Activated naive CD8-positive, alpha-beta T cell (primary cell): ENCODE data around the gene PARP11.

ENCODE experiments used
- H3K27ac Mint-ChIP-seq: one replicate; pipeline ENCODE4 v1.8.0; 2021; ENCODE audit warnings: mixed read lengths
- H3K27me3 Mint-ChIP-seq: one replicate; pipeline ENCODE4 v1.8.0; 2021; ENCODE audit warnings: mixed read lengths
- H3K36me3 Mint-ChIP-seq: one replicate; pipeline ENCODE4 v1.8.0; 2021; ENCODE audit warnings: mixed read lengths
- H3K4me1 Mint-ChIP-seq: one replicate; pipeline ENCODE4 v1.8.0; 2021; ENCODE audit warnings: low read depth, mixed read lengths
- H3K4me3 Mint-ChIP-seq: one replicate; pipeline ENCODE4 v1.8.0; 2021; ENCODE audit warnings: mild to moderate bottlenecking, mixed read lengths
- H3K9me3 Mint-ChIP-seq: one replicate; pipeline ENCODE4 v1.8.0; 2021; ENCODE audit warnings: low read depth, mixed read lengths

The PARP11 gene

GRCh38 chr12:3816266-3816665 lies 56.9 kb downstream of the PARP11 start:
- Mint-ChIP-seq H3K9me3 (no peaks in the 10 kb centered on the region), H3K4me1 (no peaks in the 10 kb centered on the region), H3K27me3 (no peaks in the 10 kb centered on the region), H3K4me3 (no peak overlapping the region), H3K36me3 (peaks cover 9% of the 10 kb centered on the region), H3K27ac (no peak overlapping the region)

GRCh38 chr12:3815094-3815766 lies 58.0 kb downstream of the PARP11 start:
- no peaks in the 10 kb centered on the region for H3K9me3 Mint-ChIP-seq
- no peak overlapping the region for H3K4me3 Mint-ChIP-seq
- peaks cover 11% of the 10 kb centered on the region for H3K36me3 Mint-ChIP-seq
- no peaks in the 10 kb centered on the region for H3K27me3 Mint-ChIP-seq
- no peak overlapping the region for H3K27ac Mint-ChIP-seq
- H3K4me1 Mint-ChIP-seq, result no peaks in the 10 kb centered on the region

- Mint-ChIP-seq H3K4me3 (no peak overlapping the region), H3K36me3 (peaks cover 11% of the 10 kb centered on the region), H3K27me3 (no peaks in the 10 kb centered on the region), H3K9me3 (no peaks in the 10 kb centered on the region), H3K4me1 (peaks cover 12% of the 10 kb centered on the region), H3K27ac (no peak overlapping the region)
Observed at GRCh38 chr12:3810540-3810939, 62.7 kb downstream of the PARP11 start.

GRCh38 chr12:3810016-3810370 lies 63.2 kb downstream of the PARP11 start:
- Mint-ChIP-seq H3K27me3 (no peaks in the 10 kb centered on the region), H3K4me1 (peaks cover 12% of the 10 kb centered on the region), H3K27ac (no peak overlapping the region), H3K4me3 (no peak overlapping the region), H3K36me3 (peaks cover 11% of the 10 kb centered on the region), H3K9me3 (no peaks in the 10 kb centered on the region)

GRCh38 chr12:3809357-3810015 lies 63.7 kb downstream of the PARP11 start:
- Mint-ChIP-seq H3K4me1 (peaks cover 12% of the 10 kb centered on the region), H3K27me3 (no peaks in the 10 kb centered on the region), H3K27ac (no peak overlapping the region), H3K36me3 (peaks cover 11% of the 10 kb centered on the region), H3K9me3 (no peaks in the 10 kb centered on the region), H3K4me3 (no peak overlapping the region)

GRCh38 chr12:3805077-3805476 lies 68.1 kb downstream of the PARP11 start:
- Mint-ChIP-seq H3K36me3 (no peaks in the 10 kb centered on the region), H3K9me3 (no peaks in the 10 kb centered on the region), H3K27ac (no peak overlapping the region)

GRCh38 chr12:3803865-3804472 lies 69.2 kb downstream of the PARP11 start:
- Mint-ChIP-seq H3K36me3 (no peaks in the 10 kb centered on the region), H3K9me3 (no peaks in the 10 kb centered on the region), H3K4me3 (no peak overlapping the region), H3K4me1 (peaks cover 5% of the 10 kb centered on the region), H3K27me3 (no peaks in the 10 kb centered on the region), H3K27ac (no peak overlapping the region)

More at GRCh38 chr12:3805077-3805476, 68.1 kb downstream of the PARP11 start:
- Mint-ChIP-seq H3K27me3 (no peaks in the 10 kb centered on the region), H3K4me3 (no peak overlapping the region), H3K4me1 (peaks cover 12% of the 10 kb centered on the region)

GRCh38 chr12:3802721-3803120 lies 70.5 kb downstream of the PARP11 start:
- peaks cover 1% of the 10 kb centered on the region for H3K36me3 Mint-ChIP-seq
- no peak overlapping the region for H3K27ac Mint-ChIP-seq
- H3K4me1 Mint-ChIP-seq, result peaks cover 2% of the 10 kb centered on the region
- H3K4me3 Mint-ChIP-seq, result no peak overlapping the region
- no peaks in the 10 kb centered on the region for H3K9me3 Mint-ChIP-seq
- H3K27me3 Mint-ChIP-seq, result no peaks in the 10 kb centered on the region

GRCh38 chr12:3797531-3798048 lies 75.6 kb downstream of the PARP11 start:
- no peaks in the 10 kb centered on the region for H3K27me3 Mint-ChIP-seq
- no peak overlapping the region for H3K4me3 Mint-ChIP-seq
- H3K9me3 Mint-ChIP-seq, result no peaks in the 10 kb centered on the region
- H3K4me1 Mint-ChIP-seq, result no peaks in the 10 kb centered on the region
- no peak overlapping the region for H3K27ac Mint-ChIP-seq
- H3K36me3 Mint-ChIP-seq, result peaks cover 9% of the 10 kb centered on the region

GRCh38 chr12:3795492-3796133 lies 77.6 kb downstream of the PARP11 start:
- Mint-ChIP-seq H3K36me3 (peaks cover 9% of the 10 kb centered on the region), H3K9me3 (no peaks in the 10 kb centered on the region), H3K27me3 (no peaks in the 10 kb centered on the region), H3K4me1 (no peaks in the 10 kb centered on the region), H3K27ac (no peak overlapping the region), H3K4me3 (no peak overlapping the region)

GRCh38 chr12:3795066-3795465 lies 78.1 kb downstream of the PARP11 start:
- H3K4me3 Mint-ChIP-seq, result no peak overlapping the region
- no peaks in the 10 kb centered on the region for H3K9me3 Mint-ChIP-seq
- no peak overlapping the region for H3K27ac Mint-ChIP-seq
- peaks cover 9% of the 10 kb centered on the region for H3K36me3 Mint-ChIP-seq
- no peaks in the 10 kb centered on the region for H3K4me1 Mint-ChIP-seq
- no peaks in the 10 kb centered on the region for H3K27me3 Mint-ChIP-seq

- no peak overlapping the region for H3K27ac Mint-ChIP-seq
- H3K9me3 Mint-ChIP-seq, result no peaks in the 10 kb centered on the region
- no peaks in the 10 kb centered on the region for H3K4me1 Mint-ChIP-seq
- H3K36me3 Mint-ChIP-seq, result peaks cover 13% of the 10 kb centered on the region
- no peak overlapping the region for H3K4me3 Mint-ChIP-seq
- H3K27me3 Mint-ChIP-seq, result no peaks in the 10 kb centered on the region
Observed at GRCh38 chr12:3792623-3793288, 80.4 kb downstream of the PARP11 start.

GRCh38 chr12:3791256-3791874 lies 81.8 kb downstream of the PARP11 start:
- peaks cover 14% of the 10 kb centered on the region for H3K36me3 Mint-ChIP-seq
- no peak overlapping the region for H3K4me3 Mint-ChIP-seq
- H3K27me3 Mint-ChIP-seq, result no peaks in the 10 kb centered on the region
- no peaks in the 10 kb centered on the region for H3K9me3 Mint-ChIP-seq
- no peak overlapping the region for H3K27ac Mint-ChIP-seq
- H3K4me1 Mint-ChIP-seq, result no peaks in the 10 kb centered on the region

GRCh38 chr12:3790642-3791041 lies 82.6 kb downstream of the PARP11 start:
- Mint-ChIP-seq H3K27ac (no peak overlapping the region), H3K4me3 (no peak overlapping the region), H3K36me3 (peaks cover 13% of the 10 kb centered on the region), H3K9me3 (no peaks in the 10 kb centered on the region), H3K4me1 (no peaks in the 10 kb centered on the region), H3K27me3 (no peaks in the 10 kb centered on the region)
